Osteocyte (in vitro differentiated cells): ENCODE results near the gene ZNRF3. TPM values are rescaled to one million over a fixed set of nuclear protein-coding genes. Genes with fewer than 3 reads are reported as not detected.

Source experiments
- DNase-seq: peaks from one replicate; pipeline ENCODE4 v3.0.0; 2021; ENCODE audit warnings: mixed read lengths; ENCODE audit not compliant: unreplicated experiment; ENCODE audit errors: extremely low spot score
- H3K27ac Mint-ChIP-seq: one replicate; pipeline ENCODE4 v1.8.0; 2021; ENCODE audit warnings: mild to moderate bottlenecking, mixed read lengths; ENCODE audit not compliant: unreplicated experiment
- H3K27me3 Mint-ChIP-seq: one replicate; pipeline ENCODE4 v1.8.0; 2021; ENCODE audit warnings: mixed read lengths; ENCODE audit not compliant: unreplicated experiment
- H3K36me3 Mint-ChIP-seq: one replicate; pipeline ENCODE4 v1.8.0; 2021; ENCODE audit warnings: mixed read lengths; ENCODE audit not compliant: unreplicated experiment
- H3K4me1 Mint-ChIP-seq: one replicate; pipeline ENCODE4 v1.8.0; 2021; ENCODE audit warnings: mixed read lengths; ENCODE audit not compliant: unreplicated experiment
- H3K4me3 Mint-ChIP-seq: one replicate; pipeline ENCODE4 v1.8.0; 2021; ENCODE audit warnings: mild to moderate bottlenecking, moderate library complexity, mixed read lengths; ENCODE audit not compliant: unreplicated experiment
- H3K9me3 Mint-ChIP-seq: one replicate; pipeline ENCODE4 v1.8.0; 2021; ENCODE audit warnings: mixed read lengths; ENCODE audit not compliant: unreplicated experiment
- total RNA-seq: library from RNA; stranded (reverse); gene quantifications from 2 replicates; pipeline ENCODE4 v1.2.1, GENCODE V29; 2021
- TF ChIP-seq, protein P1 (sequence below): fragments of 200-600 bp; sonication (generic); IDR thresholded peaks from 2 replicates; pipeline ENCODE4 v1.5.0; 2021; ENCODE audit warnings: antibody characterized with exemption, mild to moderate bottlenecking, moderate library complexity

ZNRF3 gene
- total RNA-seq, 1 donor from 2014 or later = 6.4 TPM

DNA sequence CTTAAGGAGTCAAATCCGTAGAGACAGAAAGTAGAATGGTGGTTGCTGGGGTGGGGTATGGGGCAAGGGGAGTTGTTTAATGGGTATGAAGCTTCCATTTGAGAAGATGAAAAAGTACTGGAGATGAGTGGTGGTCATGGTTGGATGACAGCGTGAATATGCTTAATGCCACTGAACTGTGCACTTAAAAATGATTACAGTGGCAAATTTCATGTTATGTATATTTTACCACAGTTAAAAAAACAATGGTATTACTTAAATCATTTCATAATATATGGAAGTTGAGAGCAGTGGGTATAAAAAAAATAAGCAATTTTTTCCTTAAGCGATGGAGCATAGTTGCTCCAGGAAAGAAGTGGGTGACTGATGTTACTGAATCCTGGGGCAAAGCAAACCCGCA is 111.2 kb downstream of the ZNRF3 start:
- Mint-ChIP-seq H3K27me3 (no peaks in the 10 kb centered on the region), H3K36me3 (peaks cover 5% of the 10 kb centered on the region), H3K4me1 (peaks cover 13% of the 10 kb centered on the region), H3K27ac (no peak overlapping the region), H3K4me3 (no peak overlapping the region), H3K9me3 (no peaks in the 10 kb centered on the region)
- TF ChIP-seq, protein P1, sequence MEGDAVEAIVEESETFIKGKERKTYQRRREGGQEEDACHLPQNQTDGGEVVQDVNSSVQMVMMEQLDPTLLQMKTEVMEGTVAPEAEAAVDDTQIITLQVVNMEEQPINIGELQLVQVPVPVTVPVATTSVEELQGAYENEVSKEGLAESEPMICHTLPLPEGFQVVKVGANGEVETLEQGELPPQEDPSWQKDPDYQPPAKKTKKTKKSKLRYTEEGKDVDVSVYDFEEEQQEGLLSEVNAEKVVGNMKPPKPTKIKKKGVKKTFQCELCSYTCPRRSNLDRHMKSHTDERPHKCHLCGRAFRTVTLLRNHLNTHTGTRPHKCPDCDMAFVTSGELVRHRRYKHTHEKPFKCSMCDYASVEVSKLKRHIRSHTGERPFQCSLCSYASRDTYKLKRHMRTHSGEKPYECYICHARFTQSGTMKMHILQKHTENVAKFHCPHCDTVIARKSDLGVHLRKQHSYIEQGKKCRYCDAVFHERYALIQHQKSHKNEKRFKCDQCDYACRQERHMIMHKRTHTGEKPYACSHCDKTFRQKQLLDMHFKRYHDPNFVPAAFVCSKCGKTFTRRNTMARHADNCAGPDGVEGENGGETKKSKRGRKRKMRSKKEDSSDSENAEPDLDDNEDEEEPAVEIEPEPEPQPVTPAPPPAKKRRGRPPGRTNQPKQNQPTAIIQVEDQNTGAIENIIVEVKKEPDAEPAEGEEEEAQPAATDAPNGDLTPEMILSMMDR = no peak
- DNase-seq = no peak

DNA sequence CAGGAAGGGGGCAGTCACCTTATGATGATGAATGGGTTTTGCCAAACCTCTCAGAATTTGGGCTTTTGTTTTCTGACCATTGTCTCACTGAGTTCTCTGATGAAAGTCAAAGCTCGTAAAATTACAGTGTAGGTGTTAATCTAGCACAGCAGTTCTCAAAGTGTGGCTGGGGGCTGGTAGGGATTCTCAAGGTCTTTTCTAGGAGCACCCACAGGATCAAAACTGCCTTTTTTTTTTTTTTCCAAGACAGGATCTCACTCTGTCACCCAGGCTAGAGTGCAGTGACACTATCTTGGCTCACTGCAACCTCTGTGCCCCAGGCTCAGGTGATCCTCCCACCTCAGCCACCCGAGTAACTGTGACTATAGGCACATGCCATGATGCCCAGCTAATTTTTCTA is 112.2 kb downstream of the ZNRF3 start:
- Mint-ChIP-seq H3K36me3 (peaks cover 5% of the 10 kb centered on the region), H3K4me1 (peaks cover 24% of the 10 kb centered on the region), H3K9me3 (no peaks in the 10 kb centered on the region), H3K4me3 (no peak overlapping the region), H3K27ac (no peak overlapping the region), H3K27me3 (no peaks in the 10 kb centered on the region)
- TF ChIP-seq, protein P1 = no peak
- DNase-seq = no peak

DNA sequence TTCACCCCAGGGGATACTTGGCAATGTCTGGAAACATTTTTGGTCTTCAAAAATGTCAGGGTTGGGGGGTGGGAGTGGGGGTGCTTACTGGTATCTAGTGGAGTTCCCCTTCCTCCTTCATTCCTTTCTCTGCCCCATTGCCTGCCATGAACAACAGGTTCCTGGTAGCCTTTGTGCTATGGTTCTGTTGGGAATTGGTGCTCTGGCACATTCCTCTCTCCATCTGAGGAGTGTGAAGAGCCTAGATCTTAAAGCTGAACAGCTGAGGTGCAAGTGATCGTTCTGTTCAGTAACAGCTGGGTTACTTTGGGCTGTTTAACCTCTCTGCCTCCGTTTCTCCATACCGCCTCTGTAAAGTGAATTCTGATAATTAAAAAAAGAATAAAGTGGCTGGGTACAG is 114.0 kb downstream of the ZNRF3 start:
- Mint-ChIP-seq H3K4me3 (no peak overlapping the region), H3K36me3 (peaks cover 4% of the 10 kb centered on the region), H3K27me3 (no peaks in the 10 kb centered on the region), H3K27ac (no peak overlapping the region), H3K9me3 (no peaks in the 10 kb centered on the region), H3K4me1 (peaks cover 27% of the 10 kb centered on the region)
- TF ChIP-seq, protein P1 = no peak
- no peak for DNase-seq

DNA sequence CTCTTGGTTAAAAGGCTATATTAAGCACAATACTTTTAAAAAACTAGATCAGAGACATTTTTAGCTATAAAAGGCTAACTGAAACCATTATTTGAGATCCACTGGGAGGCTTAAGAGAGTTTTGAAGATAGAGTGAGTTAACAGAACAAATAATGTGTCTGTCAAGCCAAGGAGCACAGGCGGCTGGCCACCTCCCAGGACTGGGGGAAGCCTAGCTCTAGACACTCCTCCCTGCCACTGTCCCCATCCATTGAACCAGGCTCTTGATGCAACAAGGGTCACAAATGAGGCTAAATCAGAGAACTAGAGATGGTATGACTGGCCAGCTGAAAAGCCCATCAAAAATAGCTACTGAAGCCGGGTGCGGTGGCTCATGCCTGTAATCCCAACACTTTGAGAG is 115.3 kb downstream of the ZNRF3 start:
- Mint-ChIP-seq H3K9me3 (no peaks in the 10 kb centered on the region), H3K4me3 (no peak overlapping the region), H3K4me1 (peaks cover 27% of the 10 kb centered on the region), H3K27me3 (no peaks in the 10 kb centered on the region), H3K27ac (no peak overlapping the region), H3K36me3 (peaks cover 4% of the 10 kb centered on the region)
- TF ChIP-seq, protein P1 = no peak
- no peak for DNase-seq

DNA sequence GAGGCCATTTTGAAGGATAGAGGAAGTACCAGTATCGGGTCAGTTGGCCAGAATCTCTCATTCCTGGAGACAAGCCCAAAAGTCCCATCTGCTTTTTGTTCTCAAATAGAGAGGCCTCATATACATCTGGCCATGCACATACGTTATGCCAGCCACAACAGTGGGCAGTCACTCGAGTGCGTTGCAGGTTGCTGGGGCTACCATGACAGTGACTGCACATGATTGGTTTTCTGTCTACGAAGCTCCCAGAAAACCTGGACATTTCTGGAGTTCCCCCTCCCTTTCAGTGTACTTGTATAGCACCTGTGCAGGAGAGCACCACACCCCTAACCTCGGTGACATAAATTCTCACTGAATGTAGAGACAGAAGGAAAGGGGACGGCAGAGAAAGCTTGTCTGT is 116.1 kb downstream of the ZNRF3 start:
- Mint-ChIP-seq H3K4me3 (no peak overlapping the region), H3K9me3 (no peaks in the 10 kb centered on the region), H3K4me1 (peaks cover 30% of the 10 kb centered on the region), H3K27ac (peak overlapping the region; percentile 38), H3K36me3 (peaks cover 4% of the 10 kb centered on the region), H3K27me3 (no peaks in the 10 kb centered on the region)
- TF ChIP-seq, protein P1 = no peak
- no peak for DNase-seq
